SJSA1 (cell line): ENCODE measurements around the gene ANO6. TPM values are rescaled to one million over a fixed set of nuclear protein-coding genes. Genes with fewer than 3 reads are reported as not detected.

Experiments
- DNase-seq, 2 experiments: peaks; one replicate each; pipeline ENCODE4 v3.0.0-alpha.2; 2015 to 2020; ENCODE audit warnings: low spot score in 2 of 2, low read depth in 1 of 2
- H3K27ac ChIP-seq: fragments of 250-450 bp; sonication (Bioruptor Pico); 2 replicates; pipeline ENCODE4 v1.5.1; 2020; ENCODE audit warnings: mild to moderate bottlenecking, moderate library complexity
- H3K27me3 ChIP-seq: fragments of 250-450 bp; sonication (Bioruptor Pico); replicated peaks from 2 replicates; pipeline ENCODE4 v1.5.1; 2020; ENCODE audit warnings: mild to moderate bottlenecking, moderate library complexity
- H3K36me3 ChIP-seq: fragments of 250-450 bp; sonication (Bioruptor Pico); 2 replicates; pipeline ENCODE4 v1.5.1; 2020; ENCODE audit warnings: mild to moderate bottlenecking
- H3K4me1 ChIP-seq: fragments of 250-450 bp; sonication (Bioruptor Pico); replicated peaks from 2 replicates; pipeline ENCODE4 v1.6.1; 2021; ENCODE audit warnings: mild to moderate bottlenecking
- H3K4me3 ChIP-seq: fragments of 250-450 bp; sonication (Bioruptor Pico); 2 replicates; pipeline ENCODE4 v1.5.1; 2020; ENCODE audit warnings: mild to moderate bottlenecking
- H3K9me3 ChIP-seq: fragments of 250-450 bp; sonication (Bioruptor Pico); replicated peaks from 2 replicates; pipeline ENCODE4 v1.5.1; 2020; ENCODE audit warnings: mild to moderate bottlenecking
- total RNA-seq: library from RNA; depleted of rRNA; stranded (reverse); fragments of >200 nt; shearing (Covaris generic); gene quantifications from 2 replicates; pipeline ENCODE4 v1.2.3, GENCODE V29; 2014

Gene ANO6
- total RNA-seq, 1 experiment from 2014 or later: 88.8 TPM

DNA sequence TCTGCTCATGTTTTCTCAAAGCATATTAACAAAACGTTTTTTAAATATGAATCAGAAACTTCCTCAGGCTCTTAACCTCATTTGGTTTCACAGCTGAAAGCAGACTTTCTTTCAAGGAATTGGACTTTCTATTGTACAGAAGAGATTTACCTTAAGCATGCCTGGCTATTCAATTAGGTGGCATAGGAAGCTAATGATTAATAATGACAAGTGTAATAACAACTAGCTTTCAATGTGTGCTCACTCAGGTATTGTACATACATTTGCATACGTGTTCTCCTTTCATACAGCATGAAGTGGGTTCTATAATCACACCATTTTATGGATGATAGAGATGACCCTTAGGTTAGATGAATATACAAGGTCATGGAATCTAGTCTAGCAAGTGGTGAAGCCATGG lies 115.7 kb downstream of the ANO6 start:
- no peaks in the 10 kb centered on the region for H3K9me3 ChIP-seq
- no peaks in the 10 kb centered on the region for H3K27me3 ChIP-seq
- no peak overlapping the region for H3K4me3 ChIP-seq
- no peak overlapping the region for H3K27ac ChIP-seq
- peaks cover 8% of the 10 kb centered on the region; the same call in 1 of the 2 replicates for H3K36me3 ChIP-seq
- peaks cover 12% of the 10 kb centered on the region for H3K4me1 ChIP-seq
- DNase-seq: no peak

DNA sequence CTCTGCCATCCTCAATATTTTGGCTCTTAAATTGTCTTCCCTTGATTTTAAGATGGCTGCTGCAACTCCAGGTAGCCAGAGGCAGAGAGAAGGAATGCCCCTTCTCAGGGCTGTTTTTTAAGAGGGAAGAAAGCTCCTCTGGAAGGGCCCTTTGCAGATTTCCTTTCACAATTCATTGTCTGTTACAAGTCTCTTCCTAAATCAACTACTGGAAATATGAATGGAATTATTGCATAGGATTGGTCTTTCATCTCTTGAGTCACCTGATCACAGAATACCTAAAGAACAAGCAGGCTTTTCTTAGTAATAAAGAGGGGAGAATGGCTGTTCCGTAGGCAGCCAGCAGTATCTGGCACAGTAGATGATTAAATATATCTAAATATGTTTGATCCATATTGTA lies 118.5 kb downstream of the ANO6 start:
- H3K27me3 ChIP-seq: no peaks in the 10 kb centered on the region
- H3K4me1 ChIP-seq: peaks cover 24% of the 10 kb centered on the region
- no peak for DNase-seq
- H3K9me3 ChIP-seq: no peaks in the 10 kb centered on the region
- peaks cover 8% of the 10 kb centered on the region; the same call in 1 of the 2 replicates for H3K36me3 ChIP-seq
- no peak overlapping the region for H3K4me3 ChIP-seq
- H3K27ac ChIP-seq: no peak overlapping the region

DNA sequence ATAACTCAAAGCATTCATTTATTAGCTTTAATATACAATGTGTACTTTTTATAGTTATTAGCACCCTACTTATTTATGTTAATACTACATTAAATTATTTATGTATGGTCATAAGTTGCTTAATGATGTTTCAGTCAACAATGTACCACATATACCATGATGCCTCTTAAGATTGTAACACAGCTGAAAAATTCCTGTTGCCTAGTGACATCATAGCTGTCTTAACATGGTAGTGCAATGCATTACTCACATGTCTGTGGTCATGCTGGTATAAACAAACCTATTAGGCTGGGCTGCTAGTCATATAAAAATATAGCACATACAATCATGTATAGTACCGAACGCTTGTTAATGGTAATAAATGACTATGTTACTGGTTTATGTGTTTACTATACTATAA lies 120.4 kb downstream of the ANO6 start:
- Histone ChIP-seq H3K4me3 (no peak overlapping the region), H3K27ac (peak overlapping the region; percentile 90), H3K4me1 (peaks cover 24% of the 10 kb centered on the region), H3K36me3 (peaks cover 8% of the 10 kb centered on the region; the same call in 1 of the 2 replicates), H3K27me3 (no peaks in the 10 kb centered on the region), H3K9me3 (no peaks in the 10 kb centered on the region)
- DNase-seq: peak; percentile 52 to 59

DNA sequence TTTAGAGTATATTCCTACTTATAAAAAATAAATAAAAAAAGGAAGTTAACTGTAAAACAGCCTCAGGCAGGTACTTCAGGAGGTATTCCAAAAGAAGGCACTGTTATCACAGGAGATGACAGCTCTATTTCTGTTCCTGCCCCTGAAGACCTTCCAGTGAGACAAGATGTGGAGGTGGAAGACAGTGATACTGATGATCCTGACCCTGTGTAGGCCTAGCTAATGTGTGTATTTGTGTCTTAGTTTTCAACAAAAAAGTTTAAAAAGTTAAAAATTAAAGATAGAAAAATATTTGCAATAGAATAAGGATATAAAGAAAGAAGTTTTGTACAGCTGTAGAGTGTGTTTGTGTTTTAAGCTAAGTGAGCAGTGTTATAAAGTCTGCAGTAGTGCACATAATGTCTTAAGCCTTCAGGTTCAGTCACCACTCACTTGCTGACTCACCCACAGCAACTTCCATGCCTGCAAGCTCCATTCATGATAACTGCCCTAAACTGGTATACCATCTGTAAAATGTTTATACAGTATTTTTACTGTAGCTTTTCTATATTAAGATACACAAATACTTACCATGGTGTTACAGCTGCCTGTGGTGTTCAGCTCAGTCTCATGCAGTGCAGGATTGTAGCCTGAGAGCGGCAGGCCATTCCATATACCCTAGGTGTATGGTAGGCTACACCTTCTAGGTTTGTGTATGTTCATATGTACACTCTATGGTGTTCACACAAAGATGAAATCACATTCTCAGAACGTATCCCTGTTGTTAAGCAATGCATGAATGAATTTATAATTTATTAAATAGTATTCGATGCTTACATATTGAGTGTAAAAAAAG lies 121.1 kb downstream of the ANO6 start:
- peaks cover 4% of the 10 kb centered on the region; the same call in 1 of the 2 replicates for H3K36me3 ChIP-seq
- H3K9me3 ChIP-seq: no peaks in the 10 kb centered on the region
- peak overlapping the region; percentile 90 for H3K27ac ChIP-seq
- H3K27me3 ChIP-seq: no peaks in the 10 kb centered on the region
- no peak overlapping the region for H3K4me3 ChIP-seq
- H3K4me1 ChIP-seq: peaks cover 24% of the 10 kb centered on the region
- peak; percentile 71 to 77 for DNase-seq

DNA sequence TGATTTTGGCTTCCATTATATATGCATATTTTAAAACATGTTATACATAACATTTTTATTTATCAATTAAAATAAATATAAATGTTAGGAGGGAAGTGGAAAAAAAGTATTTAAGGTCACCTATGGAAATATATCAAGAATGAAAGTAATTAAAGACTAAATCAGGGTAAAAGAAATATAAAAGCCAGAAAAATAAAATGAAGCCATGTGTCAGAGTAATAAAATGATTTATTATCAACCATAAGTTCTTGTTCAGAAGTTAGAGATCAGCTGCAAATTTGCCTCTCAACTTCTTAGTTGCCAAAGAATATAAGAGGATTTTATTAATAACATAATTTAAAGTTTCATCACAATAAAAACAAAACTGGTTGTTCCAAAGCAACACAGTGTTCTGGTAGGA lies 121.9 kb downstream of the ANO6 start:
- Histone ChIP-seq H3K27ac (no peak overlapping the region; the same call in 1 of the 2 replicates), H3K4me1 (peaks cover 27% of the 10 kb centered on the region), H3K4me3 (no peak overlapping the region), H3K9me3 (no peaks in the 10 kb centered on the region), H3K36me3 (0 out of 2 replicates have a peak, but pooled peaks cover 4% of the 10 kb centered on the region), H3K27me3 (no peaks in the 10 kb centered on the region)
- no peak for DNase-seq

DNA sequence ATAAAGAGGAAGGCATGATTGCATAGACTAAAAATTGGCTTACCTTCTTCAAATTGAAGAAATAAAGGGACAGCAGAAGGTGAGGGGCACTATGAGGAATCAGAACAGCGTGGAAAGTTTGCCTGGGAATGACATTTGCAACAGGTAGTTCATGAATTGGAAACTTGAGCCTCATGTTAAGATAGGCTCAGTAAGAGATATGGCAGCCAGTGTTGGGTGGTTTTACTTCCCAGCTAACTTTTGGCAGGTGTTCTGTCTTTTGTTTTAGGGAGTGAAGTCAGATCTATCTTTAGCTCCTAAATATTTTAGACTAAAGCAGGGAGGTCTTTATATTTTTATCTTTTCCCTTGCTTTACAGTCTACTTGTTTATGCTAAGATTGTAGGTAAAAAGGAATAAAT lies 122.4 kb downstream of the ANO6 start:
- H3K27ac ChIP-seq: no peak overlapping the region
- 0 out of 2 replicates have a peak, but pooled peaks cover 4% of the 10 kb centered on the region for H3K36me3 ChIP-seq
- no peak for DNase-seq

DNA sequence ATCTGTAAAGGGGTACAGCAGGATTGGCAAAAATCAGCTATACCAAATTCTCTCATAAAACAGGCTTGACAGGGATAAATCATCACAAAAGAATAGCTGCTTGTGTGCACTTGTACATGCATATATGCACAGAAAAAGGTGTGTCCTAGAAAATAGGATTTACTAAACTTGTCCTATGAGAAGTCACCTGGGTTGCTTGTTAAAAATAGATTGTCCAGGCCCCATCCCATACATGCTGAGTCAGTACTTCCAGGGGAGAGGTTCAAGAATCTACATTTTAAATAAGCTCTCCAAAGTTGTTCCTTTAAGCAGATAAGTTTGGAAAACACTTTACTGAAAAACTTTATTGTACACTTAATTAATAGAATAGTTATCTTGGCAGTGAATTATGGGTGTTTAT lies 123.1 kb downstream of the ANO6 start:
- peaks cover 36% of the 10 kb centered on the region for H3K4me1 ChIP-seq
- H3K9me3 ChIP-seq: no peaks in the 10 kb centered on the region
- no peak overlapping the region for H3K27ac ChIP-seq
- DNase-seq: no peak
- no peak overlapping the region for H3K4me3 ChIP-seq
- H3K36me3 ChIP-seq: 0 out of 2 replicates have a peak, but pooled peaks cover 4% of the 10 kb centered on the region
- no peaks in the 10 kb centered on the region for H3K27me3 ChIP-seq

More for the DNA sequence above, 122.4 kb downstream of the ANO6 start:
- Histone ChIP-seq H3K27me3 (no peaks in the 10 kb centered on the region), H3K4me1 (peaks cover 31% of the 10 kb centered on the region), H3K9me3 (no peaks in the 10 kb centered on the region), H3K4me3 (no peak overlapping the region)

DNA sequence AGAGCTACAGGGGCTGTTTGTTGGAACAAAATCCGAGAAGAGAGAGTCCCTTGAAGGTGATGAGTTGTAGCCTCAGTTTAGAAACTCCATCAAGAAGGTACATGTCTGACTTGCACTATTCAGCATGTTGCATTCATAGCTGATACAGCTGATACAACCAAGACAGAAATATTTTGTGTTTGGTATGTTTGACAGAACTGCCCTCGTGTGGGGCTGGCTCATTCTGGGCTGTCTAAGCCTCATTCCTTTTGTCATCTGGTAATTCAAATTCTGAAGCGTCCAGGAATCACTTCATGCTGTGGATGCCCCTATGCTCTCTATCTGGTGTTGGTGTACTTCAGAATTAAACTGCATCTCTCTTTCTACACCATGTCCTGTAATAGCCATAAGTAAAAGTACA lies 126.3 kb downstream of the ANO6 start:
- Histone ChIP-seq H3K4me3 (no peak overlapping the region), H3K36me3 (0 out of 2 replicates have a peak, but pooled peaks cover 4% of the 10 kb centered on the region), H3K27ac (no peak overlapping the region), H3K27me3 (no peaks in the 10 kb centered on the region), H3K9me3 (no peaks in the 10 kb centered on the region), H3K4me1 (peaks cover 23% of the 10 kb centered on the region)
- no peak for DNase-seq

DNA sequence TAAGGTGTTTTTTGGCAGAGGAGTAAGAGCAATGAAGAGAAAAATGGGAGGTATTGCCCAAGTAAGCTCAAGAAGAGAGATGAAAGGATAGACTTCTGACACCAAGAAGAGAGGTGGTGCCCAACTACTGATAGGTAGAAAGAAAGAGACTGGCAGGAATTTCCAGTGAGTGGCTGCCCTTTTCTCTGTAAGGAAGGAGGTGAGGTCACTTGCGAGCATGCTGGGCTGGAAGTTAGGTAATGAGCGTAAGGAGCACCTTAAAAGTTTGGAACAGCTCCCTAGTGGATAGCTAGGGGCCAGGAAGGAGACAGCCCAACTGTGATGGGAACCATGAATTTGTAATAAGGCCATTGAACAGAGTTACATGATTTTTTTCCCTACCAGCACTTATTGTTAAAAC lies 127.0 kb downstream of the ANO6 start:
- peaks cover 19% of the 10 kb centered on the region for H3K4me1 ChIP-seq
- H3K9me3 ChIP-seq: no peaks in the 10 kb centered on the region
- H3K27ac ChIP-seq: peak overlapping the region; percentile 11
- H3K27me3 ChIP-seq: no peaks in the 10 kb centered on the region
- peaks cover 6% of the 10 kb centered on the region for H3K36me3 ChIP-seq
- H3K4me3 ChIP-seq: no peak overlapping the region
- no peak for DNase-seq

DNA sequence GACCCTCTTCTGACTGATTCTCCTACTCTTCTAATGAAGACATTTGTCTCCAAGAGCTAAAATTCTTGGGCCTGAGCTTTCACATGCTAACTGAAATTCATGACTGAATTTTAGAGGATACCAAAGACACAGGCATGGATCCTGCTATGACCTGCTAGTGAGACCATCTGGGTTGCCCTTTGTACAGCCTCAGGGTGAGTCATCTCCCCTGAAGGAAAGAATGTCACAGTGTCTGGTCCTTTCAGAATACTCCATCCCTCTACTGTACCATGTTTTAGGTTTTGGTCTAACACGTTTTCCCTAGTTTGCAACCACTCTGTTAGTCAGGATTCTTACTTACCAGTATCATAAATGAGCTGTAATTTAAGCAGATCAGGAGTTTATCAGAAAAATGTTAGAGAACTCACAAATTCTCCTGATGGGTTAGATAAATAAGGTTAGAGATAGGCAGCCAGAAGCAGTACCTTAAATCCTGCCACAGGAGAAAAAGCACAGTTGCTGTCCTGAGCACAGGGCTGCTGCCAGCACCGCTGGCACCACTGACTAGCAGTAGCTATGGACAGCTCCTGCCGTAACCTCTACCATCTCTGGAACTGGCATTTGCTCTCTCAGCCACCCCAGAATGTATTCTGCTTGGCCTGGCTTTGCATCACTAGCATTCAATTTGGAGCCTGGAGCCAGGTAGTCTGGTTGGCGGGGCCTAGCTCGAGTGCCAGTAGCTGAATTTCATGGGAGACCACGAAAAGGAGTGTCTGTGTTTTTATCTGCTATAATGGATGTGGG lies 127.6 kb downstream of the ANO6 start:
- H3K36me3 ChIP-seq: peaks cover 12% of the 10 kb centered on the region
- H3K4me1 ChIP-seq: peaks cover 13% of the 10 kb centered on the region
- H3K9me3 ChIP-seq: no peaks in the 10 kb centered on the region
- H3K27me3 ChIP-seq: no peaks in the 10 kb centered on the region
- peak overlapping the region; percentile 11 for H3K27ac ChIP-seq
- peak; percentile 27 to 48 for DNase-seq
- H3K4me3 ChIP-seq: no peak overlapping the region

DNA sequence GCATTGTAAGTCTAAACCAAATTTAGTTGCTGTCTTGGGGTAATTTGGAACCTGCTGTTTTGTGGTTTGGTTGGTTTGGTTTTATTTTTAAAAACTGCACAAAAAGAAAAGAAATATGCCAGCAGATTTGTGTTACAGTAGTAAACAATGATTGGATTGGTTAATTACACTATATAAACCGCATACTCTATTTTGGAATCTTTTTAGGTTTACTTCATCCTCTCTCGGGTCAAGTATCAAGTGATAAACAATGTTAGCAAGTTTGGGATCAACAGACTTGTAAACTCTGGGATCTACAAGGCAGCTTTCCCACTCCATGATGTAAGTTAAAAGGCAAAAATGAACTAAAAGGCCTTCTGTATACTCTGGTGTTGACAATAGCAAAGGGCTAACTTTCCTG lies 132.4 kb downstream of the ANO6 start:
- Histone ChIP-seq H3K27ac (no peak overlapping the region), H3K36me3 (peaks cover 40% of the 10 kb centered on the region), H3K4me3 (no peak overlapping the region), H3K4me1 (peaks cover 15% of the 10 kb centered on the region), H3K27me3 (no peaks in the 10 kb centered on the region), H3K9me3 (no peaks in the 10 kb centered on the region)
- no peak for DNase-seq

DNA sequence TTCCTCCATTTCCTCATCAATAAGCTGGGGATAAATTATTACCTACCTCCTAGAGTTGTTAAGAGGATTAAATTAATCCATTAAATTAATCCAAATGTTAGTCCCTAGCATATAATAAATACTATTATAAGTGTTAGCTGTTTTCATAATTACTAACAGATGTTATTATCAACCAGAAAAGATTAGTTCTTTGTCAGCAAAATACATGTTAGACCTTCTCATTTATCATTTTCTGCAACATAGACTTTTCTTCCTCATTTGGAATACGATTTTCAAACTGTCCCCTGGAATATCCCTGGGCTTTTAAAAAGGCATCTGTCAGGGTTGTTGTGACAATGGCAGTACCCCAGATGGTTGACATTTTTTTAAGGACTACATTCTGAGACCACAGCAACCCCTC lies 133.1 kb downstream of the ANO6 start:
- H3K27me3 ChIP-seq: no peaks in the 10 kb centered on the region

DNA sequence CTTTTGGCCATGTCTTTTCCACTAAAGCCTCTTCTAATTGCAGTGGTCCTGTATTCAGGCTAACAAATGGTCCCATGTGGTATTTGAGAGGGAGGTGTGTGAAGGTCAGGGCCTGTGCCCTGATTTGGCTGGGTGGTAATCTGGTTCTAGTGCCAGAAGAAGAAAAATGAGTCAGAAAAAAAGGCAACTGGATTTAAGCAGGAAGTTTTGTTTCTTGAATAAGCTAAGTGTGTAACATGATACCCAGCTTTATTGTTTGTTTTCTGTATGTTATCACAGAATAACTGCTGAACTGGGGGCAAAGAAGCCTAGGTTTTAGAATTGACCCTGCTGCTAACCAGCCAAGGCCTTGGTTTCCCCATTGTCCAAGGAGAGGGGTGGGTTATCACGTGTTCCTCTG lies 134.0 kb downstream of the ANO6 start:
- Histone ChIP-seq H3K4me1 (peaks cover 10% of the 10 kb centered on the region), H3K36me3 (peaks cover 53% of the 10 kb centered on the region), H3K9me3 (no peaks in the 10 kb centered on the region), H3K27me3 (no peaks in the 10 kb centered on the region), H3K4me3 (no peak overlapping the region), H3K27ac (no peak overlapping the region)
- DNase-seq: peak in 1 of 2 experiments; percentile 12

More for the DNA sequence above, 133.1 kb downstream of the ANO6 start:
- Histone ChIP-seq H3K9me3 (no peaks in the 10 kb centered on the region), H3K27ac (no peak overlapping the region), H3K36me3 (peaks cover 44% of the 10 kb centered on the region), H3K4me1 (peaks cover 10% of the 10 kb centered on the region), H3K4me3 (no peak overlapping the region)
- no peak for DNase-seq

DNA sequence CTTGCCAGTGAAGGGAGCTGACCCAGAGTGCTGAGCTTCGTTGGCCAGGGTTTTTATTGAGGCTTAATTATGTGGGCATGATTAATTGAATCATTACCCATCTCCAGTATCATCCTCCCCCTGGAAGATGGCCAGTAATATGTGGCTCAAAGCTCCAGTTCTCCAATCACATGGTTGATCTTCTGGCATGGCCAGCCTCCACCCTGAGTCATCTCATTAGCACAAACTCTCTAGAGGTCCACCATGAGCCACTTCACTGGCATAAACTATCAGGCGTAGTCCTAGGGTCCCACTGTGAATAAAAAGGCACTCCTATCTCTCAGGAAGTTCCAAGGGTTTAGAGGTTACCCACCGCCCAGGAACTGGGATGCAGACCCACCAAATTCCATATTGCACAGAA lies 135.0 kb downstream of the ANO6 start:
- peaks cover 56% of the 10 kb centered on the region for H3K36me3 ChIP-seq
- H3K27me3 ChIP-seq: no peaks in the 10 kb centered on the region
- no peaks in the 10 kb centered on the region for H3K9me3 ChIP-seq
- peaks cover 10% of the 10 kb centered on the region for H3K4me1 ChIP-seq
- no peak overlapping the region for H3K4me3 ChIP-seq
- no peak for DNase-seq
- no peak overlapping the region for H3K27ac ChIP-seq
